Activated CD8-positive, alpha-beta memory T cell treated with anti-CD3 and anti-CD28 coated beads for 24 hours (primary cell): ENCODE measurements around the gene SLC35B3.
"Not testable (repeated sequence)": the region's sequence is repeated elsewhere in the genome, so short reads cannot be mapped to it uniquely, and the experiment has no call there.

Experiments
- DNase-seq: peaks from one replicate; pipeline ENCODE4 v3.0.0-alpha.2; 2020

Gene SLC35B3

DNA sequence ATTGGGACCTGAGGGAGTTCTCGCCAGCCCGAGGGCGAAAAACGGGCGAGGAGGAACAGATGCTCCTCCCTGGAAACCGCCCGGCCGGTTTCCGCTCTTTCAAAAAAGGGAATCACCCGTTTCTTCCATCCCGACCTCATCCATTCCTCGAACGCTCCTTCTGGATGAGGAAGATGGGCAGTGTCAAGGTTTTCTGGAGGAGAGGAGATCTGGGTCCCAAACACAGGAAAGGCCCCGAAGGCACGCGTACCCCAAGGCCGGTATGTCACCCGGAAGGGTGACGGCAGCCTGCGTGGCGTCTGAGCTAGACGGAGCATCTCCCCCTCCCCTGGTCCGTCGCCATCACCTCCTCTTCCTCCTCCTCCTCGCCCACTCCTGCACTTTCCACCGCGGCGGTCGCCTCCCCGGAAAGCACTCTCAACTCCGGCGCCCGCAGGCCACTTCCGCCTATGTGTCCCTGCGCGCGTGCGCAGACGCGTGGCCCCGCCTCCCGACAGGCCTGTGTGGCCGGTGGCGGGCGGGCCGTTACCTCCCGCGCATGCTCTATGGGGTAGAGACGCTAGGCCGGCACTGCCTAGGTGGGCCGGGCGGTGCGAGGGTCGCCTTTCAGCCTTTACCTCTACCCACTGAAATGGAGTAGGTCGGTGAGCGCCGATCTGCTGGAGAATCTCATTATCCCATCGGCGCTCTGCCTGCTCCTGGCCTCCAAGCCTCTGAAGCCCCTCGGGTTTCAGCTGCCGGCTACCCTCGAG, at the start of gene SLC35B3:
TSS of gene SLC35B3 (minus strand) at position 453 of the 752 bp plus-strand sequence.
- peak; percentile 99 for DNase-seq

DNA sequence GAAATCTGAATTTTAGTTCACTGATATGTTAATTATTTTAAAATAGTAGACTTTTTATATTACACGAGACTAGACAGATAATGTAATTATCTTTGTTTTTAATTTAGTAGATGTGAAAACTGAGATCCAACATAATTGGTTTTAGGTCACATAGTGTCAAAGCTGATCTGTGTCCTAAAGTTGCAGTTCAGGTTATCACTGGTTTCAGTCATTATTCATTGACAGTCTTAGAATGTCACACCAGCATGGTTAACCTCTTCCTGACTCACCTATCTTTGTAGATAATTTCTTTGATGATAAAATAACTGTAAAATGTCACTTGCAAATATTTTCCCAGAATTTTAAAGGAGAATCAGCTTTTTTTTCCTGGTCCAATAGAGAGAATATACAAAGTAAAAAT, 48.3 kb upstream of the SLC35B3 start:
- DNase-seq, result no peak

DNA sequence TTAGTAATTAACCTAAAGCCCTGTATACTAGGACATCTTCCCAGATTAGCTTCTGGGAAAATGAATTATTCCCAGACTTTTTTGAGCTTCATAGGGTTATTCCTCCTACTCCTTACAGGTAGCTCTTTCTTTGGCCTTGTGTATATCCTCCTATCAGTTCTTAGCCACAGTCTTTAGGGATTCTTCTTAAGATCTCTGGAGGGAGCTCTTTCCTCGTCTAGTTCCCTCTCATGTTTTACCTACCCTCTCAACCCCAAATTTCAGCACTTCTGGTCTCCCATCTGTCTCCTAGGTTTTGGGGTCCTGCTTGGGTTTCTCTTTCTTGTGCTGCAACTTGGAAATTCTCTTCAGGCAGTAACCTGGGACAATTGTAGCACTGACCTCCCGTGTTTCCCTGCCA, 46.4 kb upstream of the SLC35B3 start:
- no peak for DNase-seq

DNA sequence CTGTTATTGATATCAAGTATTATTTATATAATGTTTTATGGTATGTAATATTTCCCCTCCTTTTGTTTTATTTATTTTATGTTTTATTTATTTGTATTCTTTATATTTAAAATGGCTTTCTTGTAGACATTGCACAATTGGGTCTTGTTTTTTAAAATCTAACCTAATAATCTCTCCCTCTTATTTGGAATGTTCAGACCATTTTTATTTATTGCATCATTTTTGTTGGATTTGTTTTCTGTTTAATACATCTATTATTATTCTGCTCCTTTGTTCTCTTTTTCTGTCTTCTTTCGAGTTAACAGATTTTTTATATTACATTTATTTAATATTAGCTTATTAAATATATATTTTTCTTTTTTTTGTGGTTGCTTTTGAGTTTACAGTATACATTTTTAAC, 43.1 kb upstream of the SLC35B3 start:
- DNase-seq, result no peak

DNA sequence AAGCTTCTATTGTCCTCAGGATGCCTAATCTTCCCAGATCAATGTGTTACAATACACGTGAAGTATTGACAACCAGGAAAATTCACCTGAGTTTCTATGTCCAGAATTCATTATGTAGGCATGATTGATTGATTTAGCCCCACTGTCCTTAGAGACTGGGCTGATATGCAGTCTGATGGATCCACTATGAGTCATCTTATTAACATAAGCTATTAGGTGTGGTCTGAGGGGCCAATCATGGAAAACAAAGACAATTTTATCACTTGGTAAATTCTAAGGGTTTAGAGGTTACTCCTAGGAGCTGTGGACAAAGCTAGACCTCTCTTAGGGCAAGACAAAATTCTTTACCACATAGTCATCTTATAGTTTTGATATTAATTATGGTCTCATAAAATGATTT, 41.3 kb upstream of the SLC35B3 start:
- DNase-seq, result no peak

DNA sequence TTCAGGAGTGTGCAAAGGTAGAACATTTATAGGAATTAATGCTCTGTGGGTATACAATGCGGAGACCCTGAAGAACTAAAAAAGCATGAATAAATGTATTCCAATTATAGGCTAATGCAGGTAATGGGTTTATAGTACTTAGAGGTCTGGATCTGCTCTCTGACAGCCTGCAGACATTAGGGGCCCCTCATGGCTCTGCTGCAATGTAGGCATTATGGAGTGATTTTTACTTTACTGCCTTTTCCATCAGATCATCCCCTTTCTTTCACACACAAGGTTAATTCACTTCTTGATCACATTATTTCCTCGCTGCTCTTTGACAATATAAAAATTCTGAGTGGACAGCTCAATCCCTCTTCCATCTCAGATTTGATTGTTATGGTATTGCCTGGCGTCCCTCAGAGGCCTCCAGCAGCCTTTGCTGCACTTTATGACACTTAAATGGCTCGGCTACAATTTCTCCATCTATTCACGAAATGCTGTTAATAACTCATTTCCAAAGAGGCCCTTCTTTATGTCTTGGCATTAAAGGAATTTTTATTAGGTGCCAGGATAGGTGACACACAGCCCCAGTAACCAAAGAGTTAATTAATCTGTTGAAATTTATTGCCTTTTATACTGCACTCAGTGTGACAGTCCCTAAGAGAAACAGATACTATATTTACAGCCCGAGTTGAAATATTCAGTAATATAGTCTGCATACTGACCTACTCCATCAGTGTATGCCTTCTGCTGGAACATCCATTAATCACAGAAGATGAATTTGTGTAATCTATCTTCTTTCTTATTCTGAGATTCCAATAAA, 33.4 kb upstream of the SLC35B3 start:
- no peak for DNase-seq

DNA sequence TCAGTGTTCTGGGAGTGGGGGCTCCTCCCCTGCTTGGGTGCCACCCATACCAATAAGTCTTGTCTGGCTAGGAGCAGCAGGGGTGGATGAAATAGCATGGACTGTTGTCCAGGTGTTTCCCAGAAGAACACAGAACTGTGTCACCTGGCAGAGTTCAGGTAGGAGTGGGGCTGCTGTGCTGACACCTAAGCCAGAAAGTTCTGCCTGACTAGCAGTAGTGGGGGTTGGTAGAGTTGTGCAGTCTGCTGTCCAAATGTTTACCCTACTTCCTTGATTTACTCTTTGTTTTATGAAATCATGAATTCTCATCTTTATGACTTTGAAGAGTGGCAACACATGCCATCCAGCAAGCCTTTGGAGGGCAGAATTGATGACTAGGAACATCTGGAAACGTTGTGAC, 27.3 kb upstream of the SLC35B3 start:
- DNase-seq, result no peak

DNA sequence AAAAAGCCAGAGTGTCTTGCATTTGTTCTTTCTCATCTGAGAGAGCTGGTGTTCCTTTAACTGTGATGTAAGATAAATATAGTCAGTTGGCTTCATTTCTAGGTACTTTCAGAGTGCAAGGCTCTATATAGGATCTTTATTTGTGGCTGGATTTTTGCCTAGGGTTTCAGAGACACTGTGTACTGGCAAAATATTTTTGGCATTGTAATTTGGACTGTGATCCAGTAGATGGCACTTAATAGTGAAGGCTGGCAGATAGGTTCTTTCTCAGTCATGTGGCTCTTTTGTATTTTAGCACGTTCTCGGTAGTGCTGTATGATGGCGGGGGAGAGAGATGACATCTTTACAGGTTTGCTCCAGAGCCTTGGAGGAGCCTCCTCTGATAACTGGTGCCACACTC, 26.8 kb upstream of the SLC35B3 start:
- no peak for DNase-seq

DNA sequence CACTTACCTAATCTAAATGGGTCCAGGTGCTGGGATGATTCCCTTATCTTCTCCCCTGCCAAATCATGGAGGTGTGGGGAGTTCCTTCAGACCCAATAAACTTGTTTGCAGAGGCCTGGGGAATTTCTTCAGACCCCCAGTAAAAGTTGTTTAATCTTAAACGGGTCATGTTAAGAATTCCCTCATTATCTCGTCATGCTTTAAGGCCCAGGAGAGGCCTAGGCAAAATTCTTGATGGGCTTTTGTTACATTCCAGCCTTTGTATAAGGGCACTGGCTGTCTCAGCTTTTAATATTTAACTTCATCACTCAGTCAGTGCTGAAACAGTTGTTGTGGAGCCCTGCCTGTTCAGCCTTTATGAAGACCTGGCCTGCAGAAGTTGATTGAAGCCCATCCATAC, 11.0 kb upstream of the SLC35B3 start:
- no peak for DNase-seq

DNA sequence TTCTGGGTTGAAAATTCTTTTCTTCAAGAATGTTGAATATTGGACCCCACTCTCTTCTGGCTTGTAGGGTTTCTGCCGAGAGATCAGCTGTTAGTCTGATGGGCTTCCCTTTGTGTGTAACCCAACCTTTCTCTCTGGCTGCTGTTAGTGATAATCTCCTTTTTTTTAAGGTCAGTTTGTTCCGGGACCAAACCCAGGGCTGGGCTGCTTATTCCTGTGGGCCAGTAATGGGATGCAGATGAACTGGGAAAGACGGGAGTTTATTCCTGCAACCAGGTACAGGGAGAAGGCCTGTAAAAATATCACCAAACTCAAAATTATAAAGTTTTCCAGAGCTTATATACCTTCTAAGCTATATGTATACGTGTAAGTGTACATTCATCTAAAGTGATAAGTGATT, 10.6 kb upstream of the SLC35B3 start:
- DNase-seq, result not testable (repeated sequence)

DNA sequence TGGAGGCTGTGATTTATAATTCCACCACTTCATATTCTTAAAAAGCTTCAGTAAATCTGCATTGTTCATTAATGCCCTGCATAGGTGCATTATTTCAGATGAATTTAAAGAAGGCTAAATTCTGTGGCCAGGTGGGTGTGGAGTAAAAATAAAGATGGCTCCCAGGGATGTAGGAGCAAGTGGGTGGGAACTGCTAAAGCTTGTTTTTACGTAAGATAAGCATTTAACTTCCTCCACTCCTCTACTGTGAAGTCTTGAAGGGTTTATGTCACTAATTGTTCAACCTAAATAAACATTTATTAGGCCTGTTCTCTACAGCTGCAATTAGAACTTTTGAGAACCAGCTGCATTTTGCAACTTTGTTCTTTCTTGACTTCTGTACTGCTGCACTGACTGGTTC, 6.8 kb upstream of the SLC35B3 start:
- no peak for DNase-seq

DNA sequence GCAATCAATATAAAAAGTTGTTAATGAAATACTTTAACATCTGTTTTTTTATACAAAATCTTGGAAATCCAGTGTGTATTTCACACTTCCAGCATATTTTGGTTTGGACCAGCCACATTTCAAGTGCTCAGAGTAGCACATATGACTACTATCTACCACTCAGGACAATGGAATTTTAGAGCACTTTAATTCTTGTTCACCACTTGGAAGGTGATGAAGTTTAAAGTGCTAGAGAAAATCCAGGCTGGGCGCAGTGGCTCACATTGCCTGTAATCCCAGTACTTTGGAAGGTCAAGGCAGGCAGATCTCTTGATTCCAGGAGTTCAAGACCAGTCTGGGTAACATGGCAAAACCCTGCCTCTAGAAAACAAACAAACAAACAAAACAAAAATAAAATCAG, 6.1 kb upstream of the SLC35B3 start:
- no peak for DNase-seq

DNA sequence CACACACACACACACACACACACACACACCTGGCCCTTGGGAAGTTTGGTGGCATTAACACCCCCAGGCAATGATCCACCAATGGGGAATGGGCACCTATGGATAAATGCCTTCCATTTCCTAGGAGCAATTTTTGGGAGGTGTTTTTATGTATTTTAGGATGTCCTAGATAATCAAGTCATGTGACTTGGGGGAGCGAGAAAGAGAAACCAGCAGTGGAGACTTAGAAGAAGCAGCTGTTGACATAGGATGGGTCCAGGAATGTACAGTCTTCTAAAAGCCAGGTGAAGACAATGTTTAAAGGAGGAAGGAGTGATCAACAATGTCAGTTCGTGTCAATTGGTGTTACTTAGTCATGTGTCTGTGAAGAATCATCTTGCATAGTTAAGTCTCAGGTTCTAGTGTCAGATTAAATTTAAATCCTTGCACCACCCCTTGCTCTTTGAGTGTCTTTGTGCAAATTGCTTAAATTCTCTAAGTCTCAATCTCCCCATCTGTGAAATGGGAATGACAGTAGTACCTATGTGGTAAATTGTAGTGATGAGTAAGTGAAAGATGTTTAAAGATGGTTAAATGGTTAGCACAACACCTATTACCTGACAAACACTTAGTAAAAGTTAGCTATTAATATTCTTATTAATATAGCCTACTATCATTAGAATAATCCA, 4.4 kb upstream of the SLC35B3 start:
- no peak for DNase-seq

DNA sequence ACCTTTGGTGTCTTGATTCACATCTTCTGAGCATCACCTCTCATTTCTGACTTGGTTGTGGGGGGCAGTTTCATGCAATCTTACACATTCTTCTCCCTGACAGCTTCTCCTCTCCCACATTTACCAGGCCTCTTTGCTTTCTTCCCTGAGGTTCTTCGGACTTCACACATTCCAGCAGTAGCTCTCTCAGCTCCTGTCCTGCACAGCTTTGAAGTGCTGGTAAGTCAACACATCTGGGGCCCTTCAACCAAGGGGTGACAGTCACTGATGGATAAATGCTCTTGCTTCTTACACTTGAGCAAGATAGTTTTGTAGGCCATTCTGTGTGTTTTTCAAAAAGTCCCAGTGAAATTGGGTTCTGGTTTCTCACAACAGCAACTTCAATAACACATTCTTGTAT, 2.5 kb upstream of the SLC35B3 start:
- no peak for DNase-seq

DNA sequence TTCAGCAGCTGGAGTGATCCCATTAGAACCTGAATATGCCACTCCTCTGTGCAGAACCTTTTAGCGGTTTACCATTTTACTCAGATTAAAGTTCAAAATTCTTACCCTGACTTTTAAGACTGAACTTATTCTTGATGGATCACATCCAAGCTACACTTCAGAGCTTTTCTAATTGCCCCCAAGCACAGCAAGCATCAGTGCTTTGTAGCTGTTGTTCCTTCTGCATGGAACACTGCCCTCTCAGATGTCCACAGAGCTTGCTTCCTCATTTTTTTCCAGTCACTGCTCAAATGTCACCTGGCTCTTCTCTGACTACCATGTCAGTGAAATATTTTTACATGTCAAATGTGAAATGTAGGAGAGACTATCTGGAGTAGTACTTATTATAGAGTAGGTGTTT, 1.6 kb upstream of the SLC35B3 start:
- DNase-seq, result no peak

DNA sequence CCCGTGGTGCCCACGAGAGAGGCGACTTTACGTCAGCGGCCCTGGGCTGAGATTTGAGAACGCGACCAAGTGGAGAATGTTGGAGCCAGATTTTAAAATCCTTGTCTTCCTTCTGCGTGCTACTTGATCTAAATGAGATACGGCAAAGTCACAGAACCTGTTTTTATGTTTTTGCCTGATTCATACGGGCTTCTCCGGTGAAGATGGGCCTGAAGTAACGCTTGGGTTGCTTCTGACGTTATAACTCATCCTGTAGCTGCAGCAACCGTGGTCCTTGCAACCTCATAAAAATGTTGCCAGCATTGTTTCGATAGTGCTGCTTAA, 462 bp upstream of the SLC35B3 start:
- DNase-seq, result no peak

DNA sequence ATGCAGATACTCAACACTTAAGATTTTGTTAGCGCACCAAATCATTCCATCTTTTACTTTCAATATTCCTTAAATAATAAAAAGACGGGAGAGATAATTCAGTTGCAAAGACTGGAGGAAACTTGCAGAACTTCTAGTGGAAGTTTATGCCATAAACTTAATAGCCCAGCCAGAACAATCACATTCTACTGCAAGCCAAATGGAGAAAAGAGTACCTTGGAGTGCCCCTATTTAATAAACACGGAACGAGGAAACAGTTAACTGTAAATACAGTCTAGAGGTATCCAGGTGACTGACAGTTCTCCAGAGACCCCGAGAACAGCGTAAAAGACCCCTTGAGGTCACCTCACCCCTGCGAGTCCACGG, 635 bp downstream of the SLC35B3 start:
- no peak for DNase-seq

DNA sequence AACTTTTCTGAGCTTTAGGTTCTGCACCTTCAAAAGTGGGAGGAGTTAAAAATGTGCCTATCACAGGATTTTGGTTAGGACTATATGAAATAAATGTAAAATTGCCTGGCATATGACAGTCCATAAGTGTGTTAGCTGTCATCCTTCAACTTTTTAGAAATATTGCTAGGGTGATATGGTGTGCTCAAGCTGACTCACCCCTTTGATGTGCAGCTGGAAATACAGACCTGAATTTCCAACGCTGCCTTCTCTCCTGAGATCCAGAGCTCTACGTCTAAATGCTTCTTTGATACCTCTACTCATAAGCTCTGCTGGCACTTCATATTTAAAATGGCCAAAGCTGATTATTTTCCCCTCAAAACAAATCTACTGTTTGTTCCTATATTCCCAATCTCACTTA, 2.7 kb downstream of the SLC35B3 start:
- DNase-seq, result no peak

DNA sequence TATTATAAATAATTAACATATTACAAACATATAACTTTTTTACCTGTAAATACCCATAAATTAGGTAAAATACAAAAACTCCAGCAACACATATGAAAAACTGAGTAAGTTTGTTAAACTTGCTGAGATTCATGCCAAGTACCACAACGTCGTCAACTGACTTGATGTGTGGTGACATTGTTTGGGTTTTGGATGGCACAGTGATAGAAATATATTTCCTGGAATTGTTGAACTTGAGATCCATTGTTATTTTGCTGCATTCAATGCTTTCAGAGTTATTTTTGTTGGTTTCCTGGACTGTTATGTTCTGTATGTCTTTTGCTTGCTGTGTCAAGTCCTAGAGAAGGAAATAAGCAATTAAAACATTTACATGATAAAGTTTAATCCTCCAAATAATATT, 5.5 kb downstream of the SLC35B3 start:
- no peak for DNase-seq

DNA sequence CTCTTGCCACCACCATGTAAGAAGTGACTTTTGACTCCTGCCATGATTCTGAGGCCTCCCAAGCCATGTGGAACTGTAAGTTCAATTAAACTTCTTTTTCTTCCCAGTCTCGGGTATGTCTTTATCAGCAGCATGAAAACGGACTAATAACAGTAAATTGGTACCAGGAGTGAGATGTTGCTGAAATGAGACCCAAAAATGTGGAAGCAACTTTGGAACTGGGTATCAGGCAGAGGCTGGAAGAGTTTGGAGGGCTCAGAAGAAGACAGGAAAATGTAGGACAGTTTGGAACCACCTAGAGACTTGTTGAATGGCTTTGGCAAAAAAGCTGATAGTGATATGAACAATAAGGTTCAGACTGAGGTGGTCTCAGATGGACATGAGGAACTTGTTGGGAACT, 8.8 kb downstream of the SLC35B3 start:
- DNase-seq, result not testable (repeated sequence)

DNA sequence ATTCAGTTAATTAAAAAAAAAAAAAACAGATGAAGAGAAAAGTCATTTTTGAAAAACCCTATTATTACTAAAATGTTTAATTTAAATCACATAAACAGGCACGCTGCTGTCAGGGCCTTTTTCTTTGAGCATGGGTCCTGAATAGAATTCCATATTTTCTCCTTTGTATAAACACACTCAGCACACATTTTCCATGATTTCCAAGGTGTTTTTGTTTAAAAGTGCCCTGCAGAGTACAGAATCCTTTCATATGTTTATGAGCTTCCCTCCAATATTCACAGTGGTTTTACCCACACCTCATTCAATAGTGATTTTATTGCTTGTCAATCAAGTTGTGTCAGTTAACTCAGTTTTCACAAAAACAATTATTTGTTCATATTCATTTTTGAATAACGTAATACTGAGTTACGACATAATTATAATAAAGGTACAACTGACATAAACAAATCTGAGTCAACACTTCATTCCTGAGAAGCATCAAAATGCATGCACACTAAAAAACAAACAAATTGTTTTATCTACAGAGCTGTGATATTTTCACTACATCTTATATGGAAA, 15.2 kb downstream of the SLC35B3 start:
- no peak for DNase-seq

DNA sequence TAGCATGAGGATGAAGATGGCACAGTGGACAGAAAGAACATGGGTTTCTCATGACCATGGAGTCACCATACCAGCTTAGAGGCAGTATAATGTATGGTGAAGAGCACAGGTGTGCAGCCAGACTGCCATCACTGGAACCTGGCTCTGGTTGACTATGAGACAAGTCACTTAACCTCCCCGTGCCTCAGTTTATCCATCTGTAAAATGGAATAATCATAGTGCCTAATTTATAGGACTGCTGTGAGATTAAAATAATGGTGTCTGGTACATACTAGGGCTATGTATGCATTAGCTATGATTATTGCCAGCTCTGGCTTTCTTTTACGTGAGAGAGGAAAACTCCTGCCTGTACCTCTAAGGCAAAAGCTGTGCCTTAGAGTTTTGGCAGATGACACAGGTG, 19.4 kb downstream of the SLC35B3 start:
- DNase-seq, result no peak

DNA sequence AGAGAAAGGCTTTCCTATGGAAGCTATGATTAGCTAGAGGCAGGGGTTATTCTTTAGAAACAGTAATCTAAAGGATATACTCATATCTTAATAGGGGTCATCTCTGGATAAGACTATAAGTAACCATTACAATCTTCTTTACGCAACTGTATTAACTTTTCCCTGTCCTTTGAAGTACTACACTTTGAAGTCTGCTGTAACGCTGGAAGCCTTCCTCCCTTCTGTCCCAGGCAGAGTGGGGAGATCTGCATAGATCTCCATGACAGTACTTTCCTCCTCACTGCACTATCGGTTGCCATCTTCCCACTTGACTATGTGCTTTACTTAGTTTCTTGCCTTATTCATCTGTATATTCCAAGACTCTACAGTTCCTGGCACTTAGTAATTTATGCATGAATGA, 20.1 kb downstream of the SLC35B3 start:
- DNase-seq, result no peak

DNA sequence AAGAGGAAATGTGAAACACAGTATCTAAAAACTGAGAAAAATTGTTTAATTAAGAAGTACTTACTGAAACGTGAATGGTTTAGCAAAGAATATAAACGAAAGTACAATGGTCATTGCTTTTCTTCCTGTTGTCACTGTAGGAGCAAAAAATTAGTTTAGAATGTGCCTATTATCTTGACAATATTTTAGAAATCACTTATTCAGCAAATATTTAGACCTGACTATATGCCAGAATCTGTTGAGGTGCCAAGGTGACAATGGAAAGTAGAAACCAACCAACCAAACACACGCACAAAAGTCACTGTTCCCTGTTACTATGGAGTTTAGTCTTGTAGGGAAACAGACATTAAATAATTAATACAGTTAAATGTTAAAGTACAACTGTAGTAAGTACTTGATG, 20.5 kb downstream of the SLC35B3 start:
- no peak for DNase-seq
